ENCODE results near the gene SYNPR.

GRCh38 chr3:63405882-63406281 lies 127.8 kb downstream of the SYNPR start:
- TF ChIP-seq POLR2A (IDR thresholded peaks at IDR 0.05; ENCODE audit: low read length) (no peak), GATA1 (IDR thresholded peaks at IDR 0.05; ENCODE audit: low read depth, low read length) (no peak)

All from erythroblast (primary cell).